Upper lobe of right lung (tissue), 1 donor: ENCODE data around the gene ST8SIA5. TPM values are rescaled to one million over a fixed set of nuclear protein-coding genes. Genes with fewer than 3 reads are reported as not detected.

Experiments used
- ATAC-seq: fragments of 200-7000 bp; cut with Tn5 transposase; one replicate; pipeline ENCODE4 v1.9.1; 2020; ENCODE audit warnings: mild to moderate bottlenecking, moderate library complexity
- DNase-seq: peaks from one replicate; pipeline ENCODE4 v3.0.0-alpha.2; 2020
- H3K27ac ChIP-seq: fragments of 200-600 bp; one replicate; pipeline ENCODE4 v1.8.0; 2022
- H3K27me3 ChIP-seq: fragments of 200-600 bp; one replicate; pipeline ENCODE4 v1.8.0; 2022; ENCODE audit warnings: mild to moderate bottlenecking
- H3K36me3 ChIP-seq: fragments of 200-600 bp; one replicate; pipeline ENCODE4 v1.8.0; 2022
- H3K4me1 ChIP-seq: fragments of 200-600 bp; one replicate; pipeline ENCODE4 v1.8.0; 2022
- H3K4me3 ChIP-seq: fragments of 200-600 bp; one replicate; pipeline ENCODE4 v1.8.0; 2022; ENCODE audit warnings: mild to moderate bottlenecking
- H3K9me3 ChIP-seq: fragments of 200-600 bp; one replicate; pipeline ENCODE4 v1.8.0; 2022
- intact Hi-C: fragments of 100-400 bp; cut with DNase I; formaldehyde crosslinking; loops from one replicate; pipeline ENCODE4 v1.11.0; 2022
- total RNA-seq: library from RNA; stranded (reverse); fragmentation: NEBNext Ultra II Directional; extraction: Animal tissue kit (Norgen Biotek cat#: 25700); gene quantifications from one replicate; pipeline ENCODE4 v1.2.1, GENCODE V29; 2021
- TF ChIP-seq, protein P1 (sequence below): fragments of 200-600 bp; IDR thresholded peaks from one replicate; pipeline ENCODE4 v1.8.0; 2022; ENCODE audit warnings: antibody characterized with exemption
- donor health status: DM: no; HTN: yes; CAD: no; lungs with severe emphysema.

Gene ST8SIA5
- total RNA-seq, 1 donor from 2014 or later, result not detected

DNA sequence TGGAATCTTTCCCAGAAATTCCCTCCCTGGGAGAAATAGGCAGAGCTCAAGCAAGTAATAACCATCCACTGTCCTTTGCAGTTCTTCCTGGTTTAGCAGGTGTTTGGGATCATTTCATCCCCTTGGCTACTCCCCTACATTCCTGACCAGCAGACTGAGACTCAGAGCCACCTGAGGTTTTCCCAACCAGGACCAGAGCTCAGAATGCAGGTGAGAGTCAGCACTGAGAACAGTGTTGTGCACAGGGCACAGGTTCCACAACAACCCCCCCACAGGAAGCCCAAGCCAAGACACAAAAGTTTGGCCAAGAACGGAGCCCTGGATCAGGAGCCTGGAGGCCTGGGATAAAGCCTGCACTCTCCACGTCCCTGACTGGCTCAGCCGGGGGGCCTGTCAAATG is 78.8 kb downstream of the ST8SIA5 start:
- Histone ChIP-seq H3K4me1 (no peaks in the 10 kb centered on the region), H3K4me3 (no peak overlapping the region), H3K27ac (no peak overlapping the region), H3K27me3 (peaks cover 4% of the 10 kb centered on the region), H3K9me3 (no peaks in the 10 kb centered on the region), H3K36me3 (no peaks in the 10 kb centered on the region)
- DNase-seq, result no peak
- intact Hi-C loops, result no loop called here
- ATAC-seq, result no peak
- TF ChIP-seq, protein P1, sequence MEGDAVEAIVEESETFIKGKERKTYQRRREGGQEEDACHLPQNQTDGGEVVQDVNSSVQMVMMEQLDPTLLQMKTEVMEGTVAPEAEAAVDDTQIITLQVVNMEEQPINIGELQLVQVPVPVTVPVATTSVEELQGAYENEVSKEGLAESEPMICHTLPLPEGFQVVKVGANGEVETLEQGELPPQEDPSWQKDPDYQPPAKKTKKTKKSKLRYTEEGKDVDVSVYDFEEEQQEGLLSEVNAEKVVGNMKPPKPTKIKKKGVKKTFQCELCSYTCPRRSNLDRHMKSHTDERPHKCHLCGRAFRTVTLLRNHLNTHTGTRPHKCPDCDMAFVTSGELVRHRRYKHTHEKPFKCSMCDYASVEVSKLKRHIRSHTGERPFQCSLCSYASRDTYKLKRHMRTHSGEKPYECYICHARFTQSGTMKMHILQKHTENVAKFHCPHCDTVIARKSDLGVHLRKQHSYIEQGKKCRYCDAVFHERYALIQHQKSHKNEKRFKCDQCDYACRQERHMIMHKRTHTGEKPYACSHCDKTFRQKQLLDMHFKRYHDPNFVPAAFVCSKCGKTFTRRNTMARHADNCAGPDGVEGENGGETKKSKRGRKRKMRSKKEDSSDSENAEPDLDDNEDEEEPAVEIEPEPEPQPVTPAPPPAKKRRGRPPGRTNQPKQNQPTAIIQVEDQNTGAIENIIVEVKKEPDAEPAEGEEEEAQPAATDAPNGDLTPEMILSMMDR, result no peak

DNA sequence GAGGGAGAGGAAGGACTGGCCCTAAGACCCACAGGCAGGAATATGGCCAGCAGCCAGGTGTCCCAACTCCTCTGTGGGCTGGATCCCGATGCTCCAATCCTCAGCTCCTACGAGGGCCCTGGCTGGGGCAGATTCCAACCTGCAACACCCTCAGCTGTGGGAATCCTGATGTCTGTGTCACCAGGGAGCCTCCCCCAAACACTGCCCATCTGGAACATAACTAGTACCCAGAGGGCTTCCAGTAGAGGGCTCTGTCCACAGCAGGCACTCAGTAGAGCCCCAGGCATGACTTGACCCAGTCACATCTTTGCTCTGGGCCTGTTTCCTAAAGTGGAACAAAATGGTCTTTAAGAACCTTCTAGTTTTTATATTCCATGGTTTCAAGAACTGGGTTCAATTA is 79.2 kb downstream of the ST8SIA5 start:
- Histone ChIP-seq H3K36me3 (no peaks in the 10 kb centered on the region), H3K9me3 (no peaks in the 10 kb centered on the region), H3K27me3 (peaks cover 4% of the 10 kb centered on the region), H3K4me3 (no peak overlapping the region), H3K27ac (no peak overlapping the region), H3K4me1 (no peaks in the 10 kb centered on the region)
- DNase-seq (no peak), ATAC-seq (no peak)
- TF ChIP-seq, protein P1, result no peak
- intact Hi-C loops, result no loop called here

DNA sequence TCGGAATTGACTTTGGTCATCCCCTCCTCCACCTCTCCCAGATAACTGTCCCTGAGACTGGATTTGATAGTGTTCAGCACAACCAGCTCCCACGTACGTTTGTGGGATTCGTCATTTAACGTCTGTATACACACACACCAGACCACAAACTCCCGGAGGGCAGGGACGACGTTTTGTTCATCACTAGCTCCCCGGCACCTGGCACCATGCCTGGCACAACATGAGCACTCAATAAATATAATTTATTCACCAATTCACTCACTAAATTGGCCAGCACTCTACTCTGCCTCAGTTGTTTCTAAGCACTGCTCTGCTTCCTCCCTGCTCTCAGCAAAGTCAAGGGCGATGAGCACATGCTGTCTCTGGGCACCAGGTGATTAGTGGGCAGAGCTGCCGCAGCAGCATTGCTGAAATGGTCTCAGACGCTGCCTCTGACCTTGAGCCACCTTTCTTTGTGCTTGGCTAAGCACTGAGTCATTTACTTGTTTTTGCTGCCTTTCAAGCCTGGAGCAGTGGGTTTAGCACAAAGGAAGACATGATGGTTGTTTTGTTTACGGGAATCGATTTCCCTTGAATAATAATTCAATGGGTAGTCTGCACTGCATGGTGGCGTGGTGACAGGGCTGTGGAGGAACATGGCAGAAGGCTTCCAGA is 80.5 kb downstream of the ST8SIA5 start:
- ATAC-seq, result no peak
- intact Hi-C loops, result no loop called here
- Histone ChIP-seq H3K9me3 (no peaks in the 10 kb centered on the region), H3K36me3 (no peaks in the 10 kb centered on the region), H3K27ac (no peak overlapping the region), H3K27me3 (peaks cover 4% of the 10 kb centered on the region), H3K4me1 (no peaks in the 10 kb centered on the region), H3K4me3 (no peak overlapping the region)
- TF ChIP-seq, protein P1, result no peak
- DNase-seq, result no peak

DNA sequence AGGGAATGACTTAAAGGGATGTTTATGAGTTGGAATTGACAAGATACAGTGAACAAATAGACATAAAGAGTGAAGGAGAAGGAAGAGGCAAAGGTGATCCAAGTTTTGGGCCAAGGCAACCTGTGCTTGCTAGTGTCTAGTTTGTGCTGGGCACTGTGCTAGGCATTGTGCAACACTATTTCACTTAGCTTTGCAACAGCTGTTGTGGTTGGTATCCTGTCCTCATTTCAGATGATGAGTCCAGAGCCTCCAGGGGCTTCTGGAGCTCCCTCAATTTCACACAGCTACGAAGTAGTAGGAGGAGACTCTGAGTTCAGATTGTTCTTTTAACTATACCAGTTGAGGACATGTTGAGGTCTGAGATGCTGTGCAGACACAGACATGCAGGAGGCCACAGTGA is 81.7 kb downstream of the ST8SIA5 start:
- Histone ChIP-seq H3K4me3 (no peak overlapping the region), H3K9me3 (no peaks in the 10 kb centered on the region), H3K27me3 (peaks cover 4% of the 10 kb centered on the region), H3K4me1 (no peaks in the 10 kb centered on the region), H3K27ac (no peak overlapping the region), H3K36me3 (no peaks in the 10 kb centered on the region)
- TF ChIP-seq, protein P1, result no peak
- ATAC-seq (no peak), DNase-seq (no peak)
- intact Hi-C loops, result no loop called here

DNA sequence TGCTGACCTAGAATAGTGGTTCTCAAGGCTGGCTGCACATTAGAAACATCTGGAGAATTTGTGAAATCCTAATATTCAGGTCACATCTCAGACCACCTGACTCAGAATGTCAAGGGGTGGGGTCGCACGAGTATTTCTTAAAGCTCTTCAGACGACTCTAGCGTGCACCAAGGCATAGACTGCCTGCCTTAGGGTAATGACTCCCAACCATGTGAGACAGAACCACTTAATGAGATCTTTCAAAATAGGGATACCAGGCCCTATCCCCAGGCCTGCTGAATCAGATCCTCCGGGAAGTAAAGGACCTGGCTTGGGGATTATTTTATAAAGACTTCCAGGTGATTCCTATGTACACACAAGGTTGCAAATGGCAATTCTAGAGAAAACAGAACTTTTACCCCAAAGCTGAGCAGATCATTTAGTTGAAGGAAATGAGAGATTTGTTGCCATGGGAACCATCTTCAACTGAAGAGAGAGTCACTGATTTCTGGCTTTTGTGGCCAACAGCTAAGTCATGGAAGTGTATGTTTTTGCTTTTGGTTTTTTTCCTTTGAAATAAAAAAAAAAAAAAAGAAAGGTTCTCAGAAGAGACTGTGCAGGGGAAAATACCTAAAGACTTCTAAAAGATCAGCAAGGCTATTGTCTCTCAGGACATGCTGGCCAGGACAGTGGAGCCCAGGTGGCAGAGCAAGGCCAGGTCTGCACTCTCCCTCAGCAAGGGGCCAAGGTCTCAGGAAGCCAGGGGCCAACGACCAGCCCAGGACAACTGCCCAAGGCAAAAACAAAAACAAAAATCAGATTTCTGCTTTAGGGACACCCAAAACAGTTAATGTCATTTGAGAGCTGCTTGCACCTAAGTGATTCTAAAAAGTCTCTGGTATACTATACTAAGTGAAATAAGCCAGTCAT is 84.5 kb downstream of the ST8SIA5 start:
- Histone ChIP-seq H3K4me1 (no peaks in the 10 kb centered on the region), H3K36me3 (no peaks in the 10 kb centered on the region), H3K27ac (no peak overlapping the region), H3K27me3 (peaks cover 8% of the 10 kb centered on the region), H3K4me3 (no peak overlapping the region), H3K9me3 (no peaks in the 10 kb centered on the region)
- DNase-seq (no peak), ATAC-seq (no peak)
- intact Hi-C loops, result no loop called here
- TF ChIP-seq, protein P1, result no peak
